ENCODE measurements around the gene SPHK2.

The SPHK2 gene, protein sequence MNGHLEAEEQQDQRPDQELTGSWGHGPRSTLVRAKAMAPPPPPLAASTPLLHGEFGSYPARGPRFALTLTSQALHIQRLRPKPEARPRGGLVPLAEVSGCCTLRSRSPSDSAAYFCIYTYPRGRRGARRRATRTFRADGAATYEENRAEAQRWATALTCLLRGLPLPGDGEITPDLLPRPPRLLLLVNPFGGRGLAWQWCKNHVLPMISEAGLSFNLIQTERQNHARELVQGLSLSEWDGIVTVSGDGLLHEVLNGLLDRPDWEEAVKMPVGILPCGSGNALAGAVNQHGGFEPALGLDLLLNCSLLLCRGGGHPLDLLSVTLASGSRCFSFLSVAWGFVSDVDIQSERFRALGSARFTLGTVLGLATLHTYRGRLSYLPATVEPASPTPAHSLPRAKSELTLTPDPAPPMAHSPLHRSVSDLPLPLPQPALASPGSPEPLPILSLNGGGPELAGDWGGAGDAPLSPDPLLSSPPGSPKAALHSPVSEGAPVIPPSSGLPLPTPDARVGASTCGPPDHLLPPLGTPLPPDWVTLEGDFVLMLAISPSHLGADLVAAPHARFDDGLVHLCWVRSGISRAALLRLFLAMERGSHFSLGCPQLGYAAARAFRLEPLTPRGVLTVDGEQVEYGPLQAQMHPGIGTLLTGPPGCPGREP

DNA sequence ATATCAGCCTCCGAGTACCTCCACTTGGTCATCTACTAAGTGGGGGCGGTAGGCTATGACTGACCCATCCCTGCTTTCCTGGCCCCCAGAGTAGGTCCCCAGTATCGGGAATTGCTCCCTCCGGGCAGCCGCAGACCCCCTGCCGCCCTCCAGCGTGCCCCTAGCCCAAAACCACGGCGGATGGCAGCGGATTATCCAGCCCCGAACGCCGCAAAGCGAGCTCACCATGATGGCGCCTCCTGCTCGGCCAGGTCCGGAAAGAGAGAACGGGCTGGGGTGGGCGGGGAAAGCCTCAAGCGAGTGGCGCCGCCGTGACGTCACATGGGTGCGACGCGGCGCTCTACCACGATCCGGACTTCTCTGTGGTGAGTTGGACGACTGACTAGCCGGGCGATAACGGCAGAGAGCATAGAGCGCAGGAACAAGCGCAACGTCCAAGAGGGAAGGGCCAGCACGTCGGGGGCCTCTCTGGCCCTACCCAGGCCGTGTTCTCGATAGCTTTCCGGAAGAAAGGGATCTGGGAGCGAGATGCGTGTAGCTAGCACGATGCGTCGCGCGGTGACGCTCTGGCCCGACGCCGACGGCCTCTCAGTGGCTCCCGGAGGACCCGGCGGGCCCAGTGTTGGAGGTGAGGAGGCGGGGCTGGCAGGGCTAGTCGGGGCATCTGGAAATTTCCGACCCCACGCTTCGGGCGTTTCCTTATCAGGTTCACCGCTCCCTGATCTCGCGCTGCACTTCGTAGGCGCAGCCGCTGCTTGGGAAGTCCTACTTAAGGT is at the start of gene SPHK2, which contains the start of gene RPL18:
Gene SPHK2, plus strand, starts transcription at position 591 of the 776 bp plus-strand sequence. CDS start 1,009 bp downstream, outside the sequence.
Gene RPL18, minus strand, starts transcription at position 263 of the 776 bp plus-strand sequence. Its CDS starts 35 bp downstream, at position 228.
- Histone ChIP-seq H3K79me2 (ENCODE audit: insufficient read depth, low read depth) (peaks cover 35% of the 10 kb centered on the region), H3K27me3 (ENCODE audit: insufficient read depth, low read depth) (no peaks in the 10 kb centered on the region), H3K4me1 (ENCODE audit: low read depth, poor library complexity, severe bottlenecking) (peaks cover 27% of the 10 kb centered on the region), H3K27ac (peak within 1 kb of the TSS; percentile 66), H3K36me3 (ENCODE audit: insufficient read depth) (peaks cover 10% of the 10 kb centered on the region; the same call in 1 of the 2 replicates), H2AFZ (ENCODE audit: low read depth) (peak within 1 kb of the TSS; percentile 65), H3K9ac (peak within 1 kb of the TSS; percentile 94), H3K4me2 (peak within 1 kb of the TSS; percentile 63), H3K4me3 (IDR thresholded peaks at IDR 0.05; ENCODE audit: insufficient read depth, low read depth, low read length) (peak within 1 kb of the TSS; percentile 9), H4K20me1 (ENCODE audit: insufficient read depth) (peaks cover 26% of the 10 kb centered on the region)
- TF ChIP-seq, protein P1, sequence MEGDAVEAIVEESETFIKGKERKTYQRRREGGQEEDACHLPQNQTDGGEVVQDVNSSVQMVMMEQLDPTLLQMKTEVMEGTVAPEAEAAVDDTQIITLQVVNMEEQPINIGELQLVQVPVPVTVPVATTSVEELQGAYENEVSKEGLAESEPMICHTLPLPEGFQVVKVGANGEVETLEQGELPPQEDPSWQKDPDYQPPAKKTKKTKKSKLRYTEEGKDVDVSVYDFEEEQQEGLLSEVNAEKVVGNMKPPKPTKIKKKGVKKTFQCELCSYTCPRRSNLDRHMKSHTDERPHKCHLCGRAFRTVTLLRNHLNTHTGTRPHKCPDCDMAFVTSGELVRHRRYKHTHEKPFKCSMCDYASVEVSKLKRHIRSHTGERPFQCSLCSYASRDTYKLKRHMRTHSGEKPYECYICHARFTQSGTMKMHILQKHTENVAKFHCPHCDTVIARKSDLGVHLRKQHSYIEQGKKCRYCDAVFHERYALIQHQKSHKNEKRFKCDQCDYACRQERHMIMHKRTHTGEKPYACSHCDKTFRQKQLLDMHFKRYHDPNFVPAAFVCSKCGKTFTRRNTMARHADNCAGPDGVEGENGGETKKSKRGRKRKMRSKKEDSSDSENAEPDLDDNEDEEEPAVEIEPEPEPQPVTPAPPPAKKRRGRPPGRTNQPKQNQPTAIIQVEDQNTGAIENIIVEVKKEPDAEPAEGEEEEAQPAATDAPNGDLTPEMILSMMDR (conservative IDR thresholded peaks at IDR 0.05; ENCODE audit: low read depth, low read length), result no peak; the same call in 1 of the 2 replicates

DNA sequence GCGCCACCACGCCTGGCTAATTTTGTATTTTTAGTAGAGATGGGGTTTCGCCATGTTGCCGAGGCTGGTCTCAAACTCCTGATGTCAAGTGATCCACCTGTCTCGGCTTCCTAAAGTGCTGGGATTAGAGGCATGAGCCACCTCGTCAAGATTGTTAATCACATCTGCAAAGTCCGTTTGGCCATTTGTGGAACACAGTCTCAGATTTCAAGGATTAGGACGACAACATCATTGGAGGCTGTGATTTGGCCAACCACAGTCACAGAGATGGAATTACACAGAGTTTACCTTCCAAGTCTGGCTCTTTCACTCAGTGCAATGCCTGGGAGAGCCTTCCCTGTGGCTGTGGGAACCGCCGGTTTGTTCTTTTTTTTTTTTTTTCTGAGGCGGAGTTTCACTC is 49.5 kb upstream of the SPHK2 start:
- H4K20me1 ChIP-seq (ENCODE audit: insufficient read depth), result no peaks in the 10 kb centered on the region
- H3K79me2 ChIP-seq (ENCODE audit: insufficient read depth, low read depth), result no peaks in the 10 kb centered on the region
- TF ChIP-seq, protein P1 (conservative IDR thresholded peaks at IDR 0.05; ENCODE audit: low read depth, low read length), result no peak
- no peak overlapping the region for H3K27ac ChIP-seq
- peaks cover 52% of the 10 kb centered on the region for H3K27me3 ChIP-seq (ENCODE audit: insufficient read depth, low read depth)
- H3K4me1 ChIP-seq (ENCODE audit: low read depth, poor library complexity, severe bottlenecking), result no peaks in the 10 kb centered on the region
- no peak overlapping the region for H2AFZ ChIP-seq (ENCODE audit: low read depth)
- H3K4me3 ChIP-seq (IDR thresholded peaks at IDR 0.05; ENCODE audit: insufficient read depth, low read depth, low read length), result no peak overlapping the region
- H3K36me3 ChIP-seq (ENCODE audit: insufficient read depth), result no peaks in the 10 kb centered on the region
- no peak overlapping the region for H3K4me2 ChIP-seq
- H3K9ac ChIP-seq, result no peak overlapping the region

DNA sequence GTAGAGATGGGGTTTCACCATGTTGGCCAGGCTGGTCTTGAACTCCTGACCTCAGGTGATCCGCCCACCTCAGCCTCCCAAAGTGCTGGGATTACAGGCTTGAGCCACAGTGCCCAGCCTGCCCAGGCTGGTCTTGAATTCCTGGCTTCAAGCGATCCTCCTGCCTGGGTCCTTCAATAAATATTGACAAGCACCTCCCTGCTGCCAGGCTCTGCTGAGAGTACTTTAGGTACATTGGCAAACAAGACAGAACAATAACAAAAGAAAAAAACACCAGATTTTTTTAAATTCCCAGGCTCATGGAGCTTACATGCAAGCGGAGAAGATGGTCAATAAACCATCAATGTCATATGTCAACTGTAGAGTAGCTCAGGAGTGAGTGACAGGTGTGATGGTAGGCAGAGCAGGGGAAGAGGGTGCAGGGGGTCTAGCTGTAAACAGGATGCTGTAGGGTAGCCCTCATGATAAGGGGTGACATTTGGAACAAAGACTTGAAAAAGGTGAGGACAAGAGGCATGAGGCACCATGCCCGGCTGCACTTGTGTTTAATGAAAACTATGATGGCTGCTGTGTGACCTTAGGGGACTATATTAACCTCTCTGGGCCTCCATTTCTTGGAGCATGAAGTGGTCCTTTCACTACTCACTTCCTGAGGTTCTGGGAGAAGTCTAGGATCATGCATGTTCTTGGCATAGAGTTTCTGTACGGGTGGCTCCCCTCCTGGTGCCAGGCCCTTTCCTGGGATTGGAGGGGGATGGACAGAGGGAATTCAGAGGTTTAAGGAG is 47.7 kb upstream of the SPHK2 start:
- no peaks in the 10 kb centered on the region for H3K4me1 ChIP-seq (ENCODE audit: low read depth, poor library complexity, severe bottlenecking)

More for the DNA sequence above, 47.7 kb upstream of the SPHK2 start:
- H3K36me3 ChIP-seq (ENCODE audit: insufficient read depth), result no peaks in the 10 kb centered on the region
- no peak overlapping the region for H3K9ac ChIP-seq
- no peak overlapping the region for H3K4me2 ChIP-seq
- H4K20me1 ChIP-seq (ENCODE audit: insufficient read depth), result no peaks in the 10 kb centered on the region
- no peak overlapping the region for H3K4me3 ChIP-seq (IDR thresholded peaks at IDR 0.05; ENCODE audit: insufficient read depth, low read depth, low read length)
- TF ChIP-seq, protein P1 (conservative IDR thresholded peaks at IDR 0.05; ENCODE audit: low read depth, low read length), result no peak
- no peak overlapping the region for H3K27ac ChIP-seq
- H3K27me3 ChIP-seq (ENCODE audit: insufficient read depth, low read depth), result peaks cover 49% of the 10 kb centered on the region
- no peaks in the 10 kb centered on the region for H3K79me2 ChIP-seq (ENCODE audit: insufficient read depth, low read depth)
- H2AFZ ChIP-seq (ENCODE audit: low read depth), result no peak overlapping the region
